HepG2 (cell line): Measurements from ENCODE around the gene CACNB4. TPM values are rescaled to one million over a fixed set of nuclear protein-coding genes. Genes with fewer than 3 reads are reported as not detected.

Source experiments
- ATAC-seq: fragments of 200-7000 bp; cut with Tn5 transposase; 3 replicates; pipeline ENCODE4 v1.9.1; 2020; ENCODE audit warnings: mild to moderate bottlenecking, moderate library complexity
- BruUV-seq: library from RNA; stranded (reverse); fragments of 400-500 nt; replicated peaks from 2 replicates; lab custom pipeline; 2021; lab: Mats Ljungman, UMichigan
- CTCF ChIA-PET: fragments of 300-600 bp; formaldehyde crosslinking; extraction: SDS; loops from one replicate; lab custom pipeline; 2021; ENCODE audit warnings: low total read pairs, inconsistent platforms, low intra/inter-chr PET ratio; lab: Yijun Ruan, JAX
- POLR2A ChIA-PET: fragments of 350-600 bp; sonication (Branson Sonifier 250); formaldehyde crosslinking; loops from one replicate; lab custom pipeline; 2020; ENCODE audit warnings: antibody characterized with exemption, inconsistent platforms; lab: Yijun Ruan, JAX
- DNase-seq: peaks from one replicate; pipeline ENCODE4 v3.0.0-alpha.2; 2015; ENCODE audit warnings: low spot score
- FAIRE-seq: peaks from 3 replicates; lab custom pipeline; 2011; peaks lifted over from hg19 to GRCh38; lab: Jason Lieb, UNC
- H2AFZ ChIP-seq: one replicate; pipeline ENCODE4 v1.6.1; 2011; ENCODE audit warnings: low read length, inconsistent platforms
- H3K27ac ChIP-seq: fragments of 300-600 bp; 3 replicates; pipeline ENCODE4 v1.8.0; 2011; ENCODE audit warnings: mixed run types, mild to moderate bottlenecking, mixed read lengths, low read length, inconsistent platforms; ENCODE audit not compliant: insufficient read depth; ENCODE audit errors: extremely low read length
- H3K27me3 ChIP-seq, 2 experiments: fragments of 200-600 bp in 1 of 2; 2 replicates in 1 of 2; 3 replicates in 1 of 2; pipeline versions ENCODE4 v1.6.0 to v1.8.0; 2011; ENCODE audit warnings: low read length in 2 of 2, mild to moderate bottlenecking in 2 of 2, moderate library complexity in 2 of 2, inconsistent platforms in 1 of 2; ENCODE audit not compliant: insufficient read depth in 2 of 2, control insufficient read depth in 1 of 2
- H3K36me3 ChIP-seq, 2 experiments: fragments of 200-600 bp in 1 of 2; replicated peaks in 1 of 2; 2 replicates in 1 of 2; 3 replicates in 1 of 2; pipeline versions ENCODE4 v1.5.1 to v1.8.0; 2011; ENCODE audit warnings: low read length in 2 of 2, inconsistent platforms in 1 of 2; ENCODE audit not compliant: insufficient read depth in 2 of 2, control insufficient read depth in 1 of 2
- H3K4me1 ChIP-seq: 2 replicates; pipeline ENCODE4 v1.5.1; 2012; ENCODE audit warnings: low read length, inconsistent platforms; ENCODE audit not compliant: insufficient read depth
- H3K4me2 ChIP-seq: 2 replicates; pipeline ENCODE4 v1.6.0; 2011; ENCODE audit warnings: low read depth, low read length, inconsistent platforms
- H3K4me3 ChIP-seq, 3 experiments: fragments of 200-600 bp in 1 of 3; sonication (generic), shearing (Covaris generic) in 1 of 3; replicated peaks in 1 of 3; 2 replicates each; pipeline ENCODE4 v1.5.1; 2011 to 2016; ENCODE audit warnings: low read length in 3 of 3, inconsistent platforms in 2 of 3, low read depth in 2 of 3, mild to moderate bottlenecking in 2 of 3, control low read depth in 1 of 3, mixed read lengths in 1 of 3; ENCODE audit not compliant: insufficient read depth in 1 of 3
- H3K79me2 ChIP-seq: one replicate; pipeline ENCODE4 v1.6.1; 2011; ENCODE audit warnings: low read length, inconsistent platforms; ENCODE audit not compliant: insufficient read depth
- H3K9ac ChIP-seq: 2 replicates; pipeline ENCODE4 v1.6.0; 2011; ENCODE audit warnings: mild to moderate bottlenecking, low read depth, low read length, inconsistent platforms; ENCODE audit not compliant: insufficient read depth
- H3K9me3 ChIP-seq: 2 replicates; pipeline ENCODE4 v1.5.1; 2012; ENCODE audit warnings: mild to moderate bottlenecking, low read length
- H4K20me1 ChIP-seq: 2 replicates; pipeline ENCODE4 v1.6.0; 2011; ENCODE audit warnings: inconsistent platforms, mild to moderate bottlenecking, low read length, moderate library complexity; ENCODE audit not compliant: insufficient read depth
- BRCA1 ChIP-seq: sonication (generic); formaldehyde crosslinking; IDR thresholded peaks from 2 replicates; pipeline ENCODE4 v1.4.0; 2020; ENCODE audit warnings: missing genetic modification reagents
- BRD4 ChIP-seq: sonication (generic); formaldehyde crosslinking; IDR thresholded peaks from 2 replicates; pipeline ENCODE4 v1.4.0; 2020; ENCODE audit warnings: missing genetic modification reagents
- EP300 ChIP-seq, 3 experiments: sonication (generic) in 1 of 3; formaldehyde crosslinking in 1 of 3; IDR thresholded peaks; 2 replicates each; pipeline versions ENCODE4 v1.5.1 to v1.6.1; 2011 to 2020; ENCODE audit warnings: low read depth in 2 of 3, low read length in 2 of 3, borderline replicate concordance in 1 of 3, improper control_type of control experiment in 1 of 3, mild to moderate bottlenecking in 1 of 3, missing genetic modification reagents in 1 of 3, moderate library complexity in 1 of 3
- PLSCR1 ChIP-seq: sonication (generic); formaldehyde crosslinking; IDR thresholded peaks from 2 replicates; pipeline ENCODE4 v1.5.0; 2020; ENCODE audit warnings: missing genetic modification reagents, mild to moderate bottlenecking, borderline replicate concordance
- ZBTB21 ChIP-seq: sonication (generic); formaldehyde crosslinking; IDR thresholded peaks from 2 replicates; pipeline ENCODE4 v1.4.0; 2020; ENCODE audit warnings: missing genetic modification reagents
- ZBTB43 ChIP-seq: sonication (generic); formaldehyde crosslinking; conservative IDR thresholded peaks from 2 replicates; pipeline ENCODE4 v1.4.0; 2020; ENCODE audit warnings: missing genetic modification reagents
- ZFP62 ChIP-seq: sonication (generic); formaldehyde crosslinking; IDR thresholded peaks from 2 replicates; pipeline ENCODE4 v1.4.0; 2020; ENCODE audit warnings: missing genetic modification reagents
- ZNF350 ChIP-seq: sonication (generic); formaldehyde crosslinking; IDR thresholded peaks from 2 replicates; pipeline ENCODE4 v1.4.0; 2020; ENCODE audit warnings: mild to moderate bottlenecking, low read depth, missing genetic modification reagents, borderline replicate concordance
- ZNF362 ChIP-seq: sonication (generic); formaldehyde crosslinking; IDR thresholded peaks from 2 replicates; pipeline ENCODE4 v1.4.0; 2020; ENCODE audit warnings: missing genetic modification reagents, mild to moderate bottlenecking, borderline replicate concordance
- ZNF879 ChIP-seq: sonication (generic); formaldehyde crosslinking; IDR thresholded peaks from 2 replicates; pipeline ENCODE4 v1.8.1; 2023; ENCODE audit warnings: missing genetic modification reagents
- WGBS: methylation state at CpG from one replicate; pipeline ENCODE4 v1.1.6; 2017; ENCODE audit warnings: low lambda C conversion rate; 5-methylcytosine and 5-hydroxymethylcytosine counted together
- in situ Hi-C: cut with HindIII; loops from 2 replicates; pipeline ENCODE4 v1.10.0; 2017; ENCODE audit warnings: low pct_unique_long_range_greater_than_20kb; ENCODE audit not compliant: extremely low pct_ligation_motif_present
- intact Hi-C: fragments of 100-400 bp; cut with micrococcal nuclease; formaldehyde crosslinking; loops from one replicate; pipeline ENCODE4 v1.10.0; 2022; ENCODE audit not compliant: unreplicated experiment
- polyA plus RNA-seq, 8 experiments: library from polyadenylated mRNA; depleted of rRNA in 3 of 8; stranded (reverse) in 7 of 8; unstranded in 1 of 8; fragments of >200 nt; fragmentation: Illumina TruSeq in 4 of 8; extraction: Trizol in 4 of 8; gene quantifications; 2 replicates each; pipeline versions ENCODE4 v1.2.1 to v1.2.3, GENCODE V29; 2011 to 2016; ENCODE audit warnings: low read depth in 4 of 8, missing spikeins in 1 of 8, mixed read lengths in 1 of 8; ENCODE audit not compliant: insufficient read depth in 1 of 8
- total RNA-seq, 5 experiments: library from RNA; depleted of rRNA; stranded (reverse); fragments of >200 nt; fragmentation: Illumina TruSeq; extraction: Trizol; gene quantifications; 2 replicates each; pipeline ENCODE4 v1.2.3, GENCODE V29; 2016; ENCODE audit warnings: low read depth in 1 of 5
- TF ChIP-seq, protein P1 (sequence below), 2 experiments: sonication (generic) in 1 of 2; formaldehyde crosslinking in 1 of 2; IDR thresholded peaks; 2 replicates each; pipeline versions ENCODE4 v1.4.0 to v1.6.1; 2016 to 2020; ENCODE audit warnings: borderline replicate concordance in 1 of 2, low read depth in 1 of 2, mild to moderate bottlenecking in 1 of 2, missing genetic modification reagents in 1 of 2
- TF ChIP-seq, protein P2 (sequence below): fragments of 450-650 bp; IDR thresholded peaks from 2 replicates; pipeline ENCODE4 v1.6.1; 2017
- TF ChIP-seq, protein P3 (sequence below): IDR thresholded peaks from 2 replicates; pipeline ENCODE4 v1.6.1; 2016

The CACNB4 gene
- total and polyA plus RNA-seq, 2 of the 13 experiments (the other 11 are each of a cell fraction or from before 2014, with no cell fraction given), result 5.1 to 14.3 TPM

GRCh38 chr2:151845481-151845880 lies 253.4 kb downstream of the CACNB4 start:
- H3K36me3 ChIP-seq, result peaks cover 0 to 5% of the 10 kb centered on the region in 2 experiments; a peak in 2 of 5 replicates
- ATAC-seq (no peak), FAIRE-seq (no peak), DNase-seq (no peak)
- ChIA-PET POLR2A (interaction anchor here (1.1 kb wide), 1 partner anchor 17 kb away, joined by 3 read pairs; the partner anchor contains the start of gene ARL5A), CTCF (no interaction called here)
- intact Hi-C loops (no loop called here), in situ Hi-C loops (no loop called here)
- no peaks in the 10 kb centered on the region for H4K20me1 ChIP-seq
- no TSS peak for BruUV-seq
- H2AFZ ChIP-seq, result no peak overlapping the region
- H3K4me1 ChIP-seq, result peaks cover 57% of the 10 kb centered on the region
- no peaks in the 10 kb centered on the region for H3K9me3 ChIP-seq
- no peak overlapping the region for H3K27ac ChIP-seq
- no peaks in the 10 kb centered on the region for H3K27me3 ChIP-seq
- 91% methylated on average over 4 of the region's 4 CpGs for WGBS
- H3K4me2 ChIP-seq, result no peak overlapping the region
- H3K79me2 ChIP-seq, result no peaks in the 10 kb centered on the region
- no peak overlapping the region for H3K9ac ChIP-seq
- no peak overlapping the region for H3K4me3 ChIP-seq
- TF ChIP-seq, protein P1, sequence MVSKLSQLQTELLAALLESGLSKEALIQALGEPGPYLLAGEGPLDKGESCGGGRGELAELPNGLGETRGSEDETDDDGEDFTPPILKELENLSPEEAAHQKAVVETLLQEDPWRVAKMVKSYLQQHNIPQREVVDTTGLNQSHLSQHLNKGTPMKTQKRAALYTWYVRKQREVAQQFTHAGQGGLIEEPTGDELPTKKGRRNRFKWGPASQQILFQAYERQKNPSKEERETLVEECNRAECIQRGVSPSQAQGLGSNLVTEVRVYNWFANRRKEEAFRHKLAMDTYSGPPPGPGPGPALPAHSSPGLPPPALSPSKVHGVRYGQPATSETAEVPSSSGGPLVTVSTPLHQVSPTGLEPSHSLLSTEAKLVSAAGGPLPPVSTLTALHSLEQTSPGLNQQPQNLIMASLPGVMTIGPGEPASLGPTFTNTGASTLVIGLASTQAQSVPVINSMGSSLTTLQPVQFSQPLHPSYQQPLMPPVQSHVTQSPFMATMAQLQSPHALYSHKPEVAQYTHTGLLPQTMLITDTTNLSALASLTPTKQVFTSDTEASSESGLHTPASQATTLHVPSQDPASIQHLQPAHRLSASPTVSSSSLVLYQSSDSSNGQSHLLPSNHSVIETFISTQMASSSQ (IDR thresholded peaks at IDR 0.05; ENCODE audit: low read depth), result no peak
- TF ChIP-seq, protein P1 (CRISPR knock-in tag; IDR thresholded peaks at IDR 0.05; ENCODE audit: borderline replicate concordance), result no peak
- TF ChIP-seq ZFP62 (no peak), ZBTB21 (CRISPR knock-in tag) (no peak), BRD4 (CRISPR knock-in tag) (no peak), BRCA1 (no peak), ZNF879 (CRISPR knock-in tag) (no peak), ZBTB43 (CRISPR knock-in tag) (no peak), PLSCR1 (CRISPR knock-in tag) (no peak), ZNF350 (CRISPR knock-in tag) (no peak), EP300 (IDR thresholded peaks at IDR 0.05; ENCODE audit: low read depth in 2 of 2, low read length in 2 of 2) (no peak), EP300 (CRISPR knock-in tag; IDR thresholded peaks at IDR 0.05; ENCODE audit: borderline replicate concordance) (no peak), ZNF362 (CRISPR knock-in tag) (no peak)
- TF ChIP-seq, protein P2, sequence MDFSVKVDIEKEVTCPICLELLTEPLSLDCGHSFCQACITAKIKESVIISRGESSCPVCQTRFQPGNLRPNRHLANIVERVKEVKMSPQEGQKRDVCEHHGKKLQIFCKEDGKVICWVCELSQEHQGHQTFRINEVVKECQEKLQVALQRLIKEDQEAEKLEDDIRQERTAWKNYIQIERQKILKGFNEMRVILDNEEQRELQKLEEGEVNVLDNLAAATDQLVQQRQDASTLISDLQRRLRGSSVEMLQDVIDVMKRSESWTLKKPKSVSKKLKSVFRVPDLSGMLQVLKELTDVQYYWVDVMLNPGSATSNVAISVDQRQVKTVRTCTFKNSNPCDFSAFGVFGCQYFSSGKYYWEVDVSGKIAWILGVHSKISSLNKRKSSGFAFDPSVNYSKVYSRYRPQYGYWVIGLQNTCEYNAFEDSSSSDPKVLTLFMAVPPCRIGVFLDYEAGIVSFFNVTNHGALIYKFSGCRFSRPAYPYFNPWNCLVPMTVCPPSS, result no peak
- TF ChIP-seq, protein P3, sequence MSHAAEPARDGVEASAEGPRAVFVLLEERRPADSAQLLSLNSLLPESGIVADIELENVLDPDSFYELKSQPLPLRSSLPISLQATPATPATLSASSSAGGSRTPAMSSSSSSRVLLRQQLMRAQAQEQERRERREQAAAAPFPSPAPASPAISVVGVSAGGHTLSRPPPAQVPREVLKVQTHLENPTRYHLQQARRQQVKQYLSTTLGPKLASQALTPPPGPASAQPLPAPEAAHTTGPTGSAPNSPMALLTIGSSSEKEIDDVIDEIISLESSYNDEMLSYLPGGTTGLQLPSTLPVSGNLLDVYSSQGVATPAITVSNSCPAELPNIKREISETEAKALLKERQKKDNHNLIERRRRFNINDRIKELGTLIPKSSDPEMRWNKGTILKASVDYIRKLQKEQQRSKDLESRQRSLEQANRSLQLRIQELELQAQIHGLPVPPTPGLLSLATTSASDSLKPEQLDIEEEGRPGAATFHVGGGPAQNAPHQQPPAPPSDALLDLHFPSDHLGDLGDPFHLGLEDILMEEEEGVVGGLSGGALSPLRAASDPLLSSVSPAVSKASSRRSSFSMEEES (CRISPR knock-in tag), result no peak
